GM21526 (cell line): Measurements from ENCODE around the gene PARD3B.

ENCODE experiments used
- ATAC-seq: cut with Tn5 transposase; IDR thresholded peaks from one replicate; pipeline ENCODE4 v1.9.1; 2021; ENCODE audit warnings: moderate library complexity; ENCODE audit not compliant: unreplicated experiment, low FRiP score

The PARD3B gene

DNA sequence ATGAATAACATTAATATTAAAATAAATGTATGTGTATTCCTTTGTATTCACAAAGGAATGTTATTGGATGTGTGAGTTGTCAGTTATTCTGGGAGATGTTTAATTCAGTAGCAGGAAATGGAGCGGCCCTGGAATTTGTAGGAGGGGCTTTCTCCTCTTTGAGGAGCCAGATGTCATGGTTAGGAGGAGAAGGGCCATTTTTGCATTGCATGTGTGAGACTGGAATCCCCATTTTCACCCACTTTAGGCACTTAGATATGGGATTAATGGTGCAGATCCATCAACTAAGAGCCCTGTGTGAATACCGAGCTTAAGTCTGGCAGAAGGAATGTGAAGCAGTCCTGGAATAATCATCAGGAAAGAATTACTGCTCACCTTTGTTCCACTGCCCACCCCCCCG lies 439.2 kb downstream of the PARD3B start:
- no peak for ATAC-seq

DNA sequence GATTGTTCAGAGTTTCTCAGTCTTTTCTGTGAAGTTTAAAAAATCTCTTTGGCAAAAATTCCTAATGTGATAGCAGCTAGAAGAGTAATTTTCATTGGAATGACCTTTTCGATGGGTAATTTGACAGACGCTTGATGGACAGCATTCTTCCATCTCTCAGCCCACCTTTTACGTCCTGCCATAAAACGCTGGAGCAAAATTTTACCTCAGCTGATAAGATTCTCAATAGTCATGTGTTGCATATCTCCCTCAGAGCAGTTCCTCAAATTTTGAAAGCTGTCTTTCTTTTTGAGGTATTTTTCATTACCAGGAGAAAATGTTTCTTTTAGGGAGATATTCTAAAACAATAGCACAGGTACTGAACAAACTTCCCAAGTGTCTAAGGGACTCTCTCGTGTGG lies 441.4 kb downstream of the PARD3B start:
- ATAC-seq, result no peak

DNA sequence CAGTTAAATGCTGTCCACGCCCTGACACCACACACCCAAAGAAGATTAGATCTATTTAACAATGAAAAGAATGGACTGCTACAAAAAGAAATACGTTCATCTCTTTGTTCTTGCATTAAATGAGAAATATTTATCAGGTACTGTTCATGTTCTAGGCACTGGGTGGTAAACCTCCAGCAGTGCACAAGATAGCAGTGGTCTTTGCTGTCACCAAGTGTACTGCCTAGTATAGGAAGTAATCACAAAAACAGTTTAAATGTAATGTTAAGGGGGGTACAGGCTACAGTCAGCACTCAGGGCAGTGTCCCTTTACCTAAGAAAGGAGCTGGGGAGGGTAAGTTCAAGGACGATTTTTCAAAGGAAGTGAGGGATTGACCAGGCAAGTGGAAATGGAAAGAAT lies 443.6 kb downstream of the PARD3B start:
- ATAC-seq, result no peak

DNA sequence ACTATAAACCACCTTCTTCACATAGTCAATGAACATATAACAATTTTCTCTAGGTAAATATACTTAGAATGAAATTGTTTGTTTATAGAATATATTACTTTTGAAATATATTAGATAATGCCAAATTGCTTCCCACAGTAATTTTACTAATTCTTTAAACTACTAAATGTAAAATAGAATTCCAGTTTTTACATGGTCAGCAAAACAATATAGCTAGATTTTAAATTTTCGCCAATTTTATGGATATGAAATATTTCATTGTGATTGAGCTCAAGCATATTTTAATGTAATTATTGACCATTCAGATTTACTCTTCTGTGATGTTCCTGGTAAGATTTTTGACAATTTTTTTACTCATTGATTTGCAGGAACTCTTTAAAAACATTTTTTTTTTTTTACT lies 444.6 kb downstream of the PARD3B start:
- no peak for ATAC-seq

DNA sequence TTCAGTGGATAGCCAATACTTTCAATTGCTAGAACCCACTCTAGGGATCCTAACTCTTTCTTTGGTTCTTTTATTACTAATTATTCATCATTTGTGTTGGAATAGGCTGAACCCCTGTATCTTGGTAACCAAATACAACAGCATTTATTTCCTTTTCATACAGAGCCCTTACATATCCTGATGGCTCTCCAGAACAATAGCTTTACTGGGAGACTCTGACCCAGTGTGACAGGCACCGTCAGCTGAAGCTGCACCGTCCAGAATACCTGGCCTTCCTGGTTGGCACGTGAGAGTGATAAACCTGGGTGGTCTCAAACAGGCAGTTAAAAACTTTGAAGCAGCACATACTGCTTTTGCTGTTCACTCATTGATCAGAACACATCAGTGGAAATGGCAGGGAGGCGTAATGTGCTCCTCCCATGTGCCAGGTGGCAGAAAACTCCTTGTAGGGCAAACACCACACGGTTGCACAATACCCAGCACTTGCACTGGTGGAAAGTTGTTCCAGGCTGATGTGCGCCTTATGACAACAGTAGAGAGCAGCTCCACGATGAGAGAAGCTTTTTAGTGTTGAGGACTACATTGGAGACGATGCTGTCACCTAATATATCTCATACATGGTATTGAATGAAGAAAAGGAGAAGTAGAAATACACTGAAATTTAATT lies 456.2 kb downstream of the PARD3B start:
- ATAC-seq, result no peak

DNA sequence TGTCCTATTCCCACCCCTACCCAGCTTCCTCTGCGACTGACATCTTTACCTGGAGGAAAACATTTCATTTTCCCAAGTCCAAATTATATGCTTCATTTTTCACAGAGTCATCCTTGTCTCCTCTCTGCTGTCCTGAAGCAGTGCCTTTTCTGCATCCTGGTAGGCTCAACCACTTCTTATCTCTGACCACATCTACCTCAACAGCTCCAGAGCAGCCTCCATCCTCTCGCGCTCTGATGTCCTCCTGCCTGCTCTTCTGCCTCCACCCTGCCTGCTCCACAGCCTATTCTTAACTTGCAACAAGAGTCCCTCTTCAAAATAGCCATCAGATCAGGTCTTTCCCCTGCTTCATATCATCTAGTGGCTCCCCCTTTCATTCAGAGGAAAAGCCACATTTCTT lies 457.1 kb downstream of the PARD3B start:
- ATAC-seq, result no peak

DNA sequence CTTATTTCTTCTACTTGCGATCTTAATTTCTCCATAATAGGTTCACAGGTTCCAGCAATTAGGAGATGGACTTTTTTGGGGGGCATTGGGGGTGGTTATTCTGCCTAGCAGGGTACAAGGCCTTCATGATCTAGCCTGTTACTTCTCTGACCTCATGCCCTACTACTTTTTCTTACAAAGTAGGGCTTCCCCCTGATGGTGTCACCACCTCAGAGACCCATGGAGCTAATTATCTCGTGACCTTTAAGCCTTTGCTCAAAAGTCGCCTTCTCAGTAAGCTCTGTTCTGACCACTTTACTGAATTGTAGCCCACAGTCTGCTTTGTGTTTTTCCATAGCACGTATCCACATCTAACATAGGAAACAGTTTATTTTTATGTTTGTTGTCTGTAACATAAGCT lies 458.0 kb downstream of the PARD3B start:
- no peak for ATAC-seq

DNA sequence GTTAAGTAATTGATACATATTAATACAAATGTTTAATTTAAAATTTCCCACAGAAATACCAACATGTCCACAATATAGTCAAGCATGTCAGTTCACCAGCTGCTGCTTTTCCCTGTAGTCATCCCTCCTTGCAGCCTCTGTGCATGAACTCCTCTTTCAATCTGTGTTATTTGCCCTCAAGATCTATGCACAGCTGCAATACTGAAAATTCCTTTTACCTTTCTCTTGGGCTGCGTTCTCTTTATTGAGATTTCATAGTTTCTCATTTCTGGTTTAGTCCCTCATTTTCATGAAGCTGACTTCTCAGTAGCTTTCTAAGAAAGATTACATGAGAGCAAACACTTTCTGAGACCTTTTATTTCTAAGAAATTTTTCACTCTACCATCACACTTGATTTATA lies 464.9 kb downstream of the PARD3B start:
- ATAC-seq, result no peak

DNA sequence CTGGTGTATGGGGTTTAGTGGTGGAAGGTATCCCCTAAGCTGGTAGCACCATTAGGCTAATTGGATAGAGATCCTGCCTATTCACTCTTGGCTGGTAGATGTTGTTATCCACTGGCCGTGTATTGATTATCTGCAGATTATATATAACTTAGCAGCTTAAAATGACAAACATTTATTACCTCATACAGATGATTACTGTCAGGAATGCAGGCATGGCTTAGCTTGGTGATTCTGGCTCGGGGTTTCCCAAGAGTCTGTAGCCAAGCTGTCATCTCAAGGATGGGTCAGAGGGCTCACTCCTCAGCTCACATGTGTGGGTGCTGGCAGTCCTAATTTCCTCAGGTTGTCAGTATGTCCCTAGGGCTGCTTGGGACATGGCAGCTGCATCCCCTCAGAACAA lies 465.8 kb downstream of the PARD3B start:
- no peak for ATAC-seq

DNA sequence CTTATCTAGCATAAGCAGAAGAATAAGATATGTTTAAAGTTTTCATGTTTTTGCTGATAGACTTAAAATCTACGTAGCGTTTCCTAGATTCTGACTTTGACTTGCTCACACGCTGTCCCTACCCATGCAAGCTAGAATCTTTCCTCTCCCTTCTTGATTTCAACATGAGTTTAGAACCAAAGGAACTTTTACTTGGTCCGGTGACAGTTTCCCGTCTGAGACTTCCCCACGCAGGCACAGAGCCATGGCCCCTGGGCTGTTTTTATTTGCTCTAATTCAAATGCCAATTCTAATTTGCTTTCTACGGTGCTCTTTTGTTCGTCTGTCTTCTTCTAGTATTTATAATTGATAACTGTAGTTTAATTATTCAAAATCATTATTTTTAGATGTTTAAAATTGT lies 467.7 kb downstream of the PARD3B start:
- ATAC-seq, result no peak

DNA sequence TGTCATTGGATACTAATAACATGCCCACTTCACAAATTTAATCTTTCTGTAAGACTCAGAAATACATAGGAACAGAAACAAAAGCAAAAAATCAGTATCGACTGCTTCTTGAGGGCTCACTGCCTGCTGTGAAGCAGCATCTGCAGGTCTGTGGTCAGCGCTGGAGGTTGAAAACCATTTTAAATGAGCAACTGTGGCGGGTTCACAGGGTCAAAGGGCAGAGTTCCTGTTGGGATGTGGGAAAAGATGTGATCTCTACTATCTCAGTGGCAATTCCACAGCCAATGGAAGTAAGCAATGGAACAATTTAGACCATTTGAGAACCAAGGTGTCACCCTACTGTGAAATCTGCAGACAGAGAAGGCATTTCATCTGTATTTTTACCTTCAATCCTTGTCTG lies 468.3 kb downstream of the PARD3B start:
- no peak for ATAC-seq

DNA sequence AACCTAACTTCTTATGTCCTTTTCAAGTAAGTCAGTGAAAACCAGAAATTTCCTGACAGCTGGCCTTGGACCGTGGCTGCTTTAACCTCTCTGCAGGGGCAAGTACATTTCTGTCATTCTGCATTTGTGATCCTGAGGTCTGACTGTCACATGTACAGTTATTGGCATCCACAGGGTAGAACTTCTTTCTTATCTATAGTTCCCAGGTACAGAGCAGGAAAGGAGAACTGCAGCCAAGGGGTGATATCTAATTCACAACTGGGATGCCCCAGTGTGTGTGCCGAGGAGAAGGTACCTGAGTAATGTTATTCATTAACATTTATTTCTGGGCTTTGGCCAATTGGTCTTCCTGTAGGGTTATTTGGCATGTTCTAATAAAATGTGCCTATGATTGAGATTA lies 468.9 kb downstream of the PARD3B start:
- ATAC-seq, result no peak

DNA sequence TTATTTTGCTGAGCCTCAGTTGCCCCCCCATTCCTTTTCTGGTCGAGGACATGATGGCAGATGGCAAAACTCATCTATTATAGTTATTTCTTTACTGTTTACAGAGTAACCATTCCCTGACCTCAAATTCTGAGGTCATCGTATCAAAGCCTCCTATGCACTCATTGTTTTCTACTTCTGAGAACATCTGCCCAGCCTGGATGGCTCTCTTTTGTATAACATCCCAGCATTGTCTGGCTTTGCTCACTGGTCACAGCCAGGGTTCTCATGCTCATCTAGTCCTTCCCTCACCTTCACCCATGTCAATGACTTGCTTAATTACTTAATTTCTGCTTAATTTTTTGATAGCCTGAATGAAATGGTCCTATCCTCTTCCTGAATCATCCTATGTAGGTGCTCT lies 472.1 kb downstream of the PARD3B start:
- ATAC-seq, result no peak

DNA sequence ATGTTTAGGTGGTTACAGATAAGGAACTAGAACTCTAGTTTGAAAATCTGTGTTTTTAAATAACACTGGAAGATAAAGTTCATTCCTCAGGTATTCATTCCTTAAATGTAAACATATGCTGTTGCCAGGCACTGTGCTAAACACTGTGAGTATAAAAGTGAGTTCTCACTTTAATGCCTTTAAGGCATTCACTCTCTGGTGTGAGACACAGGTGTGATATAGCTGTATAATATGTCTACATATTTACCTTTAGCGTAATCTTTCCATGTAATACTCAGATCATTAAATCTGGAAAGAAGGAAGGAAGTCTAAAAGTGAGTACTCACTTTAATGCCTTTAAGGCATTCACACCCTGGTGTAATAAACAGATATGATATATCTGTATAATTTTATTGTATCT lies 472.6 kb downstream of the PARD3B start:
- ATAC-seq, result no peak

DNA sequence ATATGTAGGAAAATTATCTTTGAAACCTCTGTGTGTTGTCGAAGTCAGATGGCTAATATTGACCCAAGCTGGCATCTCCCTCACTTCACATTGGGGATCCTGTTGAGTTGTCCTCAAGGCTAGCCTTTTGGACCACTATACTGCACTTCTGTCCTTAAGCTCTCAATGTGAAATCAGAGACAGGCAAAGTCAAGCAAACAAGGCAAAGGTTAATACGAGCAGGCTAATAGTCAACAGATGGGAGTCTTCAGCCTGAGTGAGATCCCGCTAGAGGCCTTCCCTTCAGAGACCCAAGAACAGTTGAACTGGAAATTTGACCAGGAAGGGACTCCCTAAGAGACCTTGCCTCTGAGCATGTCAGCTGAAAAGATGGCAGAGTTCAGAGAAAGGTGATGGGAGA lies 475.4 kb downstream of the PARD3B start:
- no peak for ATAC-seq

DNA sequence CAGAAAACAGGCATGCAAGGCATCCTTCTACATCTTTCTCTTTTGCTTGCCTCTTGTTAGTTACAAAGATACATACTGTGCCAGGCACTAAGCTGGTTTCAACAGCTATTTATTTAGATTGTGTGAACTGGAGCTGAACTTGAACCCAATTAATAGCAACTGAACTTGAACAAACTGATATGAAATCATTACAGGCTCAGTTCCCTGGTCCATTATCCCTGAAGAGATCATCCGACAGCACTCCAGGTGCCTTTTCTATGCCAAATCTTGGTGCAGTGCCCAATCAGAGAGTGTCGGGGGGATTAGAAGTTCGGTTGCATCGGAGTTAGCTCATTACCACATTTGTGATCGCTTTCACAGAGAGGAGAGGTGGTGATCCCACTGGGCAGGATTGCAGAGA lies 477.6 kb downstream of the PARD3B start:
- no peak for ATAC-seq

DNA sequence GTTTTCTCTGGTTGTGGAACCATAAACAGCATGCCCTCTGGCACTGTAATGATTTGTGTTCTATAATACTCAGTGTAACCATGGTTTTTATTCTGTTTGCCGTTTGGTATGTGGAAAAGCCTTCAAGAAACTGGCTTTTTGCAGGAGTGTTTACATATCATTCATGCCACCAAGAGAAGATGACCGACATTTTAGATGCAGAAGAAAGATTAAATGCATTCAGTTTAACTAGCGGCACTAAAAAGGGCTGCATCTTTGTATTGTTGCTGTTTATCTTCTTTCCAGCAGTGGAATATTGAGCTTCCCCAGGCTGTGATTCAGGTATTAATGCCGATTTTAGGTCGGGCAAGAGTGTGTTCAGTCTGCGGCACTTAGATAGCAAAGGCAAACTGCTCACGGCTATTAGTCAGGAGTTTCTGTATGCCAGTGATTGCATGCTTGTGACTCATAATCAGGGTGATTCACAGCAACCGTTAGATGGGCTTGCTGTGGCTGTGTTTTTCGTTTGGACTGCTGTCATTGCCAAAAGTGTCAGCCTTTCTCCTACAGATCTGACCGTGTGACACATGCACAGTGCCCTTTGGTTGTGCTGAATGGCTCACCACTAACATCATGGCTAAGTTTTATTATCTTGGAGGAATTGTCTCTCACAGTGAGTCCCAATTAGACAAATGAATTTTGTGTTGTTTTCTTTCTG lies 479.7 kb downstream of the PARD3B start:
- no peak for ATAC-seq

DNA sequence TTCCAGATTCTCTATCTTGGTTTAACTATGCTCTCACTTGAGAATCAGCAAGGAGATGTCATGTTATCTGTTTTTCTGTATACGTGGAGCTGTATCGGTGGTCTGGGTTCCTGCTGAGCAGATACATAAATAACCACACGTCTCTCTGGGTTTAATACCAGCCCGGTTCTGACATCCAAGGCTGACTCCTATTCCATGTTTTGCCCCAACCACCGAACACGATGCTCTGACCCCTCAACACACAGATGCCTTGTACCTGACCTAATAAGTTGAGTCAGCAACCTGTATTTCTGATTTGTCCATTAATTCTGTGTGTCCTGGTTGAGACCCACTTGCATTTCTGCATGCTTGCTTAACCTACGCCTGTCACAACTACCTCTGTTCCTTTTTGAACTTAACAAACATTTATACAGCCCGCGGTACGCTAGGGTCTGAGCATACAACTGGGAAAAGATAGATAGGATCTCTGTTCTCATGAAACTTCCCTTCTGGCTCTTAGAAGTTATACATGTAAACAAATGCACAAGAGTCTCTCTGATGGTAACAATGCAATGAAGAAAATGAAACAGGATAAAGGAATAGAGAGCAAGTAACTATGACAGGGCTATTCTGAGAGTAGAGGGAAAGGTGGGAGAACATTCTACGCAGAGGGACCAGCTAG lies 480.4 kb downstream of the PARD3B start:
- ATAC-seq, result no peak

DNA sequence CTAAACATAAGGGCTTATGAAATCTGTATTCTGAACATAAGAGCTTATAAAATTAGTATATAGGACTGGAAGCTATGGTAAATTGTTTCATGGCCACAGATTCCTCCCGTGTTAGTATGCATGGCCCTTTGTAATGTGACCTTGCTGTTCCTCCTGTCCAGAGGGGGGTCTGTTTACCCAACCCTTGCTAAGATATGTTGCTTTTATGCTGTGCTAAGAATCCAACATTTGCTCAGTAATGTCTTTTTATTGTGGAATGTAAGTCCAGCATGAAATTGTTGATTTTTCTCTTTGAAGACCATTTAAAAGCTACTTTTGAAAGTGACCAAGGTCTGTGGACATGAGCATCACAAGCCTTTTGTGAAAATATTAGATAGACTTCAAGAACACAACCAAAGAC lies 485.4 kb downstream of the PARD3B start:
- no peak for ATAC-seq

DNA sequence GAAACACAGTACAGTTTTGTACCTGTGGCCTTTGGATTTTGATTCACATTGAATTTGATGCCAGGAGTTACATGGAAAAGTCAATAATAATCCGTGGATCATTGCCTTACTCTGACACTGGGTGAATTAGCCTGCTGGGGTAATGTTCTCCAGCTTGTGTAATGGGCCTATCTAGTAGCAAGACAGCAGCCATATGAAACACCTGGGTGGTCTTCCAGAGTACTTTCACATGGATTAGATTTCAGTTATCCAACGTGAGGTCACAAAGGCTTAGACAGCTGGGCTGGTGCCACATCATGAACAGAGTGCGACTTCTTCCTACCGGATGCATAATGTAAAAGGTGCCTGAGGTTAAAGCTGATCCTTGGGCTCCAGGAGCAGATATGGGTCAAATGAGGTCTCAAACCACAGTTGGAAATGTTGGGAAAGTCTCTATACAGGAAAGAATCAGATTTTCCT lies 486.8 kb downstream of the PARD3B start:
- no peak for ATAC-seq

DNA sequence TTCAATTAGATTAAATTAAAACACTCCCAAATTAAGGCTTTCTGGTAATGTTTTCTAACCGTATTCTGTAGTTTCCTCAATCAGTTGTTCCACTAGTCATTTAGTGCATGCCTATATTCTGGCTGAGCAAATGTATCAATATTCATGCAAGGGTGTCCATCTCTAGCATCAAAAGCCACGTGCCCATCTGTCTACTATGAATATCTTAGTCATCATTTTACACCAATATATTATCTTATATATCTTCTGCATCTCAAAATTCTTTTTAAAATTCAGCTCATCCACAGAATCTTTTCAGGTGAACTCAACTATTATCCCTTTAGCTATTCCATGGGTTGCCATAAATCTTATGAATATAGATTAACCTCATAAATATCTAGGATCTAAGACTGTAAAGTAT lies 488.2 kb downstream of the PARD3B start:
- ATAC-seq, result no peak

DNA sequence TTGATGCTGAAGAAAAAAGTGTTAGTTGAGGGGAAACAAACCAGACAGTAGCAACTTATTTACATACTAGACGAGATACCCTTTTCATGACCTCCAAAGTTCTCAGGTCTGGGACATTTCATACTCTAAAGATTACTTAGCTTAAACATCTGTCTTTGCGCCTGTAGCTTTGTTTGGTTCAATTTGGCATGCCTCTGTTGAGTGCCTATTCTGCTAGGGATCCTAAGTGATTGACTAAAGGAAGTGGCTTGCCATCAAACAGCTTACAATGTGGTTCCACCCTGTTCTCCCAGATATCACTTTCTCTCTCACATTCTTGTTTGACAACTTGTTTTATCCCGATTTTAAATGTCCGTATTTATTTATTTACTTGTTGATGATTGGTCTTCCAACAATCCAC lies 488.8 kb downstream of the PARD3B start:
- ATAC-seq, result no peak
